HG02938 (cell line): ENCODE measurements around the gene PDP2.
A peak's percentile ranks its signal among the peaks of the same experiment; 100 is the strongest.

Source experiments
- ATAC-seq: cut with Tn5 transposase; IDR thresholded peaks from one replicate; pipeline ENCODE4 v1.9.1; 2021; ENCODE audit warnings: mild to moderate bottlenecking, moderate library complexity; ENCODE audit not compliant: unreplicated experiment

Gene PDP2

GRCh38 chr16:66918355-66918754 is 38.0 kb downstream of the PDP2 start:
- ATAC-seq = no peak

- ATAC-seq = no peak
Measured at GRCh38 chr16:66918803-66919568, 38.7 kb downstream of the PDP2 start, which contains the start of gene CDH16. Gene CDH16, minus strand, starts transcription at chr16:66918885. Its CDS starts 820 bp downstream, at chr16:66918065.

- no peak for ATAC-seq
Measured at GRCh38 chr16:66919569-66920298, 39.4 kb downstream of the PDP2 start.

- ATAC-seq = no peak
Measured at GRCh38 chr16:66920299-66920590, 39.9 kb downstream of the PDP2 start.

- ATAC-seq = no peak
Measured at GRCh38 chr16:66920924-66921680, 40.8 kb downstream of the PDP2 start.

GRCh38 chr16:66921729-66922450 is 41.6 kb downstream of the PDP2 start:
- no peak for ATAC-seq

GRCh38 chr16:66923247-66923731 is 43.0 kb downstream of the PDP2 start:
- no peak for ATAC-seq

GRCh38 chr16:66923866-66924265 is 43.6 kb downstream of the PDP2 start:
- ATAC-seq = no peak

- no peak for ATAC-seq
Measured at GRCh38 chr16:66924527-66925321, 44.4 kb downstream of the PDP2 start.

- ATAC-seq = no peak
Measured at GRCh38 chr16:66925322-66925840, 45.1 kb downstream of the PDP2 start, which contains the start of gene RRAD. Gene RRAD, minus strand, starts transcription at chr16:66925535. Its CDS starts 356 bp downstream, at chr16:66925179.

GRCh38 chr16:66926171-66926947 is 46.0 kb downstream of the PDP2 start:
- no peak for ATAC-seq

- no peak for ATAC-seq
Measured at GRCh38 chr16:66926961-66927436, 46.7 kb downstream of the PDP2 start.

- no peak for ATAC-seq
Measured at GRCh38 chr16:66927918-66928649, 47.8 kb downstream of the PDP2 start.

- no peak for ATAC-seq
Measured at GRCh38 chr16:66928702-66929388, 48.5 kb downstream of the PDP2 start.

- ATAC-seq = no peak
Measured at GRCh38 chr16:66930189-66930588, 49.9 kb downstream of the PDP2 start.

- ATAC-seq = no peak
Measured at GRCh38 chr16:66931665-66932064, 51.4 kb downstream of the PDP2 start.

GRCh38 chr16:66932076-66932475 is 51.8 kb downstream of the PDP2 start:
- ATAC-seq = no peak

GRCh38 chr16:66933776-66934137 is 53.4 kb downstream of the PDP2 start:
- ATAC-seq = peak; percentile 6
